ENCODE measurements around the gene DUSP15. TPM values are rescaled to one million over a fixed set of nuclear protein-coding genes. Genes with fewer than 3 reads are reported as not detected.

Gene DUSP15
- total and polyA plus RNA-seq, 2 of the 8 experiments (the other 6 are each of a cell fraction or from before 2014, with no cell fraction given), result 0.91 to 3.2 TPM

GRCh38 chr20:31843288-31843687 is 27.0 kb downstream of the DUSP15 start:
- H3K56ac ChIP-seq (replicated peaks; ENCODE audit: insufficient read length, low read depth, low read length), result no peak overlapping the region
- no peaks in the 10 kb centered on the region for H3K79me1 ChIP-seq (ENCODE audit: low read depth, low read length)
- H3K36me3 ChIP-seq (ENCODE audit: control insufficient read depth in 2 of 4, insufficient read depth in 4 of 4, low read length in 3 of 4), result no peaks in the 10 kb centered on the region
- peaks cover 4 to 38% (median 32%) of the 10 kb centered on the region in 4 experiments for H3K4me1 ChIP-seq (replicated peaks in 1 of 4; ENCODE audit: control insufficient read depth in 3 of 4, insufficient read depth in 4 of 4, low read length in 3 of 4)
- CTCF ChIA-PET (ENCODE audit: partially characterized antibody), result interaction anchor here (0.7 to 4.0 kb wide), 9 partner anchors 9 to 185 kb away, joined by 3 to 24 read pairs (median 5); partner anchors contain the start of gene PDRG1
- no peaks in the 10 kb centered on the region for H3K79me2 ChIP-seq (ENCODE audit: control insufficient read depth in 1 of 2, insufficient read depth in 2 of 2, low read length in 2 of 2)
- H3K23ac ChIP-seq (ENCODE audit: insufficient read length), result no peak overlapping the region
- FAIRE-seq (peak; percentile 7), DNase-seq (ENCODE audit: low read depth in 1 of 2, low spot score in 2 of 2) (no peak)
- no peak overlapping the region for H4K5ac ChIP-seq (ENCODE audit: insufficient read length, low read depth, low read length)
- H3K27ac ChIP-seq (ENCODE audit: low read depth, low read length), result no peak overlapping the region
- H3K18ac ChIP-seq (ENCODE audit: extremely low read depth, low read length), result no peak overlapping the region
- no peak overlapping the region for H2BK20ac ChIP-seq (ENCODE audit: low read length)
- H2AFZ ChIP-seq (ENCODE audit: low read length), result no peak overlapping the region
- no peak overlapping the region for H3K4me2 ChIP-seq (ENCODE audit: insufficient read depth in 1 of 2, low read depth in 2 of 2, low read length in 2 of 2)
- H3K14ac ChIP-seq (ENCODE audit: insufficient read length), result no peak overlapping the region
- H3K23me2 ChIP-seq (ENCODE audit: low read depth, low read length), result peaks cover 4% of the 10 kb centered on the region
- POLR2A ChIA-PET (ENCODE audit: partially characterized antibody), result interaction anchor here (1.7 kb wide), 1 partner anchor 13 kb away, joined by 4 read pairs; no protein-coding TSS in a partner anchor
- no peak overlapping the region for H2BK15ac ChIP-seq (ENCODE audit: low read length)
- no peak overlapping the region for H3K4ac ChIP-seq (replicated peaks; ENCODE audit: insufficient read length, low read depth, low read length)
- no peak overlapping the region for H2AK5ac ChIP-seq (ENCODE audit: low read depth, low read length)
- H2BK5ac ChIP-seq (ENCODE audit: low read depth, low read length), result no peak overlapping the region
- H4K20me1 ChIP-seq (replicated peaks in 1 of 2; ENCODE audit: control insufficient read depth in 1 of 2, insufficient read depth in 2 of 2, low read length in 2 of 2), result no peaks in the 10 kb centered on the region
- H3K9ac ChIP-seq (replicated peaks in 1 of 4; ENCODE audit: extremely low read depth in 1 of 4, low read depth in 3 of 4, low read length in 3 of 4), result no peak overlapping the region
- H4K8ac ChIP-seq (ENCODE audit: extremely low read depth, insufficient read depth, low read length), result no peak overlapping the region
- no peaks in the 10 kb centered on the region for H3K9me3 ChIP-seq (ENCODE audit: insufficient read depth in 2 of 2, low read depth in 1 of 2, low read length in 1 of 2)
- no peak overlapping the region for H2BK12ac ChIP-seq (ENCODE audit: low read depth, low read length)
- H3K4me3 ChIP-seq (ENCODE audit: extremely low read depth in 1 of 4, insufficient read depth in 2 of 4, low read depth in 3 of 4, low read length in 4 of 4), result no peak overlapping the region
- H4K91ac ChIP-seq (replicated peaks; ENCODE audit: insufficient read length, low read length), result no peak overlapping the region
- WGBS, 2 experiments (ENCODE audit: extremely low coverage in 1 of 2, insufficient coverage in 1 of 2, insufficient read length in 1 of 2, insufficient replicate concordance in 2 of 2, low coverage in 1 of 2, low lambda C conversion rate in 2 of 2, missing lambda C conversion rate in 1 of 2), result 79% methylated on average over 6 of the region's 6 CpGs; no CpG with 5 or more reads in 1 of the 2 experiments
- no peak overlapping the region for H2BK120ac ChIP-seq (replicated peaks; ENCODE audit: low read depth, low read length)
- H3K27me3 ChIP-seq (replicated peaks in 1 of 4; ENCODE audit: control insufficient read depth in 3 of 4, extremely low read depth in 1 of 4, insufficient read depth in 3 of 4, low read length in 3 of 4), result peaks cover 0 to 6% (median 0%) of the 10 kb centered on the region in 4 experiments; a peak in 1 of 7 replicates
- no peak for TF ChIP-seq SP2 (IDR thresholded peaks at IDR 0.05; ENCODE audit: low read length)
- TF ChIP-seq KDM4A (IDR thresholded peaks at IDR 0.05; ENCODE audit: low read depth, low read length, severe bottlenecking), result no peak
- TF ChIP-seq BACH1 (IDR thresholded peaks at IDR 0.05; ENCODE audit: low read length), result no peak
- TF ChIP-seq RBBP5 (IDR thresholded peaks at IDR 0.05; ENCODE audit: borderline replicate concordance, low read depth, low read length), result no peak
- TF ChIP-seq TAF1 (IDR thresholded peaks at IDR 0.05; ENCODE audit: low read depth, low read length), result no peak
- no peak for TF ChIP-seq ATF3 (IDR thresholded peaks at IDR 0.05; ENCODE audit: insufficient read depth, low read depth, low read length)
- TF ChIP-seq MAFK (IDR thresholded peaks at IDR 0.05; ENCODE audit: low read depth, low read length), result no peak
- no peak for TF ChIP-seq FOSL1 (IDR thresholded peaks at IDR 0.05; ENCODE audit: insufficient read depth, low read depth, low read length)
- no peak for TF ChIP-seq YY1 (IDR thresholded peaks at IDR 0.05; ENCODE audit: low read depth, low read length)
- no peak for TF ChIP-seq ASH2L (IDR thresholded peaks at IDR 0.05; ENCODE audit: low read length)
- TF ChIP-seq NANOG (IDR thresholded peaks at IDR 0.05; ENCODE audit: insufficient read depth, low read depth, low read length, poor library complexity, severe bottlenecking), result no peak
- no peak for TF ChIP-seq RFX5 (IDR thresholded peaks at IDR 0.05; ENCODE audit: borderline replicate concordance, low read depth, low read length)
- no peak for TF ChIP-seq CEBPB (IDR thresholded peaks at IDR 0.05; ENCODE audit: low read depth, low read length)
- no peak for TF ChIP-seq POLR2A (IDR thresholded peaks at IDR 0.05; ENCODE audit: control extremely low read depth in 1 of 2, low read depth in 2 of 2, low read length in 2 of 2)
- no peak for TF ChIP-seq BRCA1 (IDR thresholded peaks at IDR 0.05; ENCODE audit: low read depth, low read length)

Data from H1 (cell line).